SU-DHL-6 (cell line): ENCODE measurements around the gene ENOX1.

ENCODE experiments used
- H2AFZ ChIP-seq: fragments of 200-600 bp; sonication (generic); 2 replicates; pipeline ENCODE4 v1.6.1; 2014; ENCODE audit warnings: low read depth, mild to moderate bottlenecking, moderate library complexity, mixed read lengths, antibody characterized with exemption, low read length; ENCODE audit not compliant: severe bottlenecking
- H3F3A ChIP-seq: fragments of 200-600 bp; shearing (Covaris generic); 2 replicates; pipeline ENCODE4 v1.6.0; 2016; ENCODE audit warnings: antibody characterized with exemption, mild to moderate bottlenecking; ENCODE audit not compliant: insufficient read depth
- H3K27ac ChIP-seq: fragments of 200-600 bp; sonication (generic); 2 replicates; pipeline ENCODE4 v1.5.1; 2016; ENCODE audit warnings: low read depth, mild to moderate bottlenecking, low read length, moderate library complexity, mixed read lengths
- H3K27me3 ChIP-seq: fragments of 200-600 bp; sonication (generic), shearing (Covaris generic); 2 replicates; pipeline ENCODE4 v1.6.0; 2014; ENCODE audit warnings: mild to moderate bottlenecking, low read length
- H3K36me3 ChIP-seq: fragments of 200-600 bp; sonication (generic); 2 replicates; pipeline ENCODE4 v1.6.1; 2014; ENCODE audit warnings: mild to moderate bottlenecking, low read length, mixed read lengths
- H3K4me2 ChIP-seq: fragments of 300-600, 200-600 bp; shearing (Covaris generic), sonication (generic); 2 replicates; pipeline ENCODE4 v1.6.0; 2014; ENCODE audit warnings: low read length, low read depth, mild to moderate bottlenecking; ENCODE audit not compliant: poor library complexity, severe bottlenecking
- H3K4me3 ChIP-seq: fragments of 200-600 bp; sonication (generic); 2 replicates; pipeline ENCODE4 v1.5.1; 2014; ENCODE audit warnings: antibody characterized with exemption, low read length, mild to moderate bottlenecking, mixed read lengths; ENCODE audit not compliant: insufficient read depth, poor library complexity, severe bottlenecking
- H3K79me2 ChIP-seq: fragments of 200-600 bp; sonication (generic); 2 replicates; pipeline ENCODE4 v1.6.1; 2014; ENCODE audit warnings: mild to moderate bottlenecking, low read length, moderate library complexity; ENCODE audit not compliant: insufficient read depth
- H3K9ac ChIP-seq: fragments of 200-600 bp; sonication (generic); 2 replicates; pipeline ENCODE4 v1.7.0; 2014; ENCODE audit warnings: mild to moderate bottlenecking, low read length
- H3K9me2 ChIP-seq: fragments of 200-600 bp; sonication (generic); replicated peaks from 2 replicates; pipeline ENCODE4 v1.6.1; 2014; ENCODE audit warnings: low read length; ENCODE audit not compliant: insufficient read depth
- H3K9me3 ChIP-seq: fragments of 200-600 bp; sonication (generic); 2 replicates; pipeline ENCODE4 v1.6.1; 2014; ENCODE audit warnings: low read length, mixed read lengths; ENCODE audit not compliant: insufficient read depth
- H4K20me1 ChIP-seq: fragments of 200-600 bp; sonication (generic); 2 replicates; pipeline ENCODE4 v1.6.1; 2014; ENCODE audit warnings: low read depth, mild to moderate bottlenecking, antibody characterized with exemption, low read length, moderate library complexity, mixed read lengths
- CTCF ChIP-seq: fragments of 200-600 bp; sonication (generic); IDR thresholded peaks from one replicate; pipeline ENCODE4 v1.5.1; 2017; ENCODE audit warnings: antibody characterized with exemption, mild to moderate bottlenecking, low read length, moderate library complexity; ENCODE audit not compliant: insufficient read depth, poor library complexity, severe bottlenecking
- EZH2phosphoT487 ChIP-seq: fragments of 200-600 bp; sonication (generic), shearing (Covaris generic); conservative IDR thresholded peaks from 2 replicates; pipeline ENCODE4 v1.6.1; 2018; ENCODE audit warnings: mild to moderate bottlenecking, antibody characterized with exemption, low read length, moderate library complexity, mixed read lengths

ENOX1 gene

GRCh38 chr13:43469791-43470190 is 317.0 kb downstream of the ENOX1 start:
- H2AFZ ChIP-seq, result no peak overlapping the region
- no peaks in the 10 kb centered on the region for H3K79me2 ChIP-seq
- TF ChIP-seq CTCF, result no peak
- no peak for TF ChIP-seq EZH2phosphoT487
- H3K27me3 ChIP-seq, result no peaks in the 10 kb centered on the region
- H3K9me3 ChIP-seq, result no peaks in the 10 kb centered on the region
- no peak overlapping the region for H3K27ac ChIP-seq
- no peaks in the 10 kb centered on the region for H4K20me1 ChIP-seq
- no peaks in the 10 kb centered on the region for H3F3A ChIP-seq
- H3K9me2 ChIP-seq, result no peaks in the 10 kb centered on the region
- H3K4me2 ChIP-seq, result no peak overlapping the region
- H3K4me3 ChIP-seq, result no peak overlapping the region
- no peaks in the 10 kb centered on the region for H3K36me3 ChIP-seq
- H3K9ac ChIP-seq, result no peak overlapping the region

GRCh38 chr13:43464578-43465264 is 322.1 kb downstream of the ENOX1 start:
- no peak overlapping the region for H2AFZ ChIP-seq
- no peak overlapping the region for H3K9ac ChIP-seq
- H3K27me3 ChIP-seq, result no peaks in the 10 kb centered on the region
- TF ChIP-seq CTCF (no peak), EZH2phosphoT487 (no peak)
- no peaks in the 10 kb centered on the region for H3K9me3 ChIP-seq
- H3K4me3 ChIP-seq, result no peak overlapping the region
- no peaks in the 10 kb centered on the region for H3F3A ChIP-seq
- H3K27ac ChIP-seq, result no peak overlapping the region
- no peak overlapping the region for H3K4me2 ChIP-seq
- H3K9me2 ChIP-seq, result no peaks in the 10 kb centered on the region
- H3K36me3 ChIP-seq, result no peaks in the 10 kb centered on the region
- H4K20me1 ChIP-seq, result no peaks in the 10 kb centered on the region
- no peaks in the 10 kb centered on the region for H3K79me2 ChIP-seq

GRCh38 chr13:43448605-43449336 is 338.0 kb downstream of the ENOX1 start:
- Histone ChIP-seq H3K9me3 (no peaks in the 10 kb centered on the region), H2AFZ (no peak overlapping the region), H3K9me2 (no peaks in the 10 kb centered on the region), H3K4me3 (no peak overlapping the region), H3K9ac (no peak overlapping the region), H3K79me2 (no peaks in the 10 kb centered on the region), H3K27ac (no peak overlapping the region), H3K4me2 (no peak overlapping the region), H3K36me3 (no peaks in the 10 kb centered on the region), H3F3A (no peaks in the 10 kb centered on the region), H4K20me1 (no peaks in the 10 kb centered on the region), H3K27me3 (no peaks in the 10 kb centered on the region)
- no peak for TF ChIP-seq CTCF
- TF ChIP-seq EZH2phosphoT487, result no peak
